T-helper 9 cell (primary cell): ENCODE data around the gene MSRB1.
"Not testable (repeated sequence)": the region's sequence is repeated elsewhere in the genome, so short reads cannot be mapped to it uniquely, and the experiment has no call there.

ENCODE experiments used
- DNase-seq: peaks from one replicate; pipeline ENCODE4 v3.0.0-alpha.2; 2020

MSRB1 gene

DNA sequence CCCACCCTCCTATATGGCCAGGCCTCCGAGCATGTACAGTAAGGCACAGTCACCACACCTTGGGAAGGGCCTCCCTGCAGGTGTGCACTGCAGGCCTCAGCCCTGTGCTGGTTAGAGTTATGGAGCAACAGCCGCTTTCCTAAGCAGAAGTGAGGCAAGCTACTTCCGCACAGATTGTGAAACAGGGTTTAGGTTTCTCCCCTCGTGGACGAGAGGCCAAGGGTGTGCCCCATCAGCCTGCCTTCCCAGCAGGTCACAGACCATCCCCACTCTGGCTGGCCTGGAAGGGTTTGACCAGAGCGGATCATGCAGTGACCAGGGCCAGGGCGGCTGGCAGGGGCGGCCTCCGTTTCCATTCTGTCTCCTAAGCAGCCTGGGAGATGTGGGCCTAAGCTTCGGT is 4.7 kb downstream of the MSRB1 start:
- no peak for DNase-seq

DNA sequence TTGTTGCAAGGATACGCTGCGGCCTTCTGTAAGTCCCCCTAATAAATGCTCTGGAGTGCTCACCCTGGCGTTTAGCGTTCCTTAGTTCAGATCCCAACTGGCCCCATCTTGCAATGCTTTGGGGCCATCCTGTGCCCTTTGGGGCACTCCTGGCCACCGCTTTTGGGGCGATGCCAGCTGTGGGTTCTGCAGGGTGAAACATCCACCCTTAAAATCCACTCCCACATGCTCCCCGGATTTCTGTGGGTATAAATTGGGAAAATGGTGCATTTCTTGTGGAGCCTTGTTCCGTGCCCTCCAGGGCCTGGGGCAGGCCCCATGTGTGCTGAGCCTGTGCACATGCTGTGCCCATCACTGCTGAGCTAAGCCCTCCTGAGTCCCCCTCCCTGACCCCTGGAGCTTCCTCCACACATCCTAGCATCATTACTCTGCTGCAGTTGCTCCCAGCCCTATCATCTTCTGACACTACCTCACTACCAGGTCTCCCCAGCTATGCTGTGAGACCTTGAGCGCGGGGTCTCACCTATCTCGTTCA is 6.0 kb downstream of the MSRB1 start:
- no peak for DNase-seq

DNA sequence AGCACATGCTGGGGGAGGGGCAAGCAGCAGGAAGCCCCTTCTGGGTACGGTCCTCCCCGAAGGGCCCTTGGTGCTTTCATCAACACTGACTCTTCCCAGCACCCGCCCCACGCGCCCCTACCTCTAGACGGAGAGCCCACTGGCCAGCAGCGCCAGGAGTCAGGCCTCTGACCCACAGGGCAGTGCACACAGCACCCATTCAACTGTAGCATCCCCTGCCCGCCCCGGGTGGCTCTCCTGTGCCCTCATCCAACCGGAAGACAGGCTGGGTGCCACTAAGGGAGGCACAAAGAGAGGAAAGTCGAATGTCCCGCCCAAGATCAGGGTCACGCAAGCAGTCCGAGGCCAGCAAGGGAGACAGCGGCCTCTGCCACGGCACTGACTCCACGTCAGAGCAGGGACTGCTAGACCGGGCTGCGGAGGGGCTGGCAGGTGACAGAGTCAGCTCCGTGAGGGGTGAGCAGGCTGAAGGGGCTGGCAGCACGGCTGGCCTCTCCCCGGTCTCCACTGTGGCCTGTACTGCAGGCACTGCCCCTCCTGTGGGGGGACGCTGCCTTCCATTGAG is 9.8 kb downstream of the MSRB1 start:
- no peak for DNase-seq

DNA sequence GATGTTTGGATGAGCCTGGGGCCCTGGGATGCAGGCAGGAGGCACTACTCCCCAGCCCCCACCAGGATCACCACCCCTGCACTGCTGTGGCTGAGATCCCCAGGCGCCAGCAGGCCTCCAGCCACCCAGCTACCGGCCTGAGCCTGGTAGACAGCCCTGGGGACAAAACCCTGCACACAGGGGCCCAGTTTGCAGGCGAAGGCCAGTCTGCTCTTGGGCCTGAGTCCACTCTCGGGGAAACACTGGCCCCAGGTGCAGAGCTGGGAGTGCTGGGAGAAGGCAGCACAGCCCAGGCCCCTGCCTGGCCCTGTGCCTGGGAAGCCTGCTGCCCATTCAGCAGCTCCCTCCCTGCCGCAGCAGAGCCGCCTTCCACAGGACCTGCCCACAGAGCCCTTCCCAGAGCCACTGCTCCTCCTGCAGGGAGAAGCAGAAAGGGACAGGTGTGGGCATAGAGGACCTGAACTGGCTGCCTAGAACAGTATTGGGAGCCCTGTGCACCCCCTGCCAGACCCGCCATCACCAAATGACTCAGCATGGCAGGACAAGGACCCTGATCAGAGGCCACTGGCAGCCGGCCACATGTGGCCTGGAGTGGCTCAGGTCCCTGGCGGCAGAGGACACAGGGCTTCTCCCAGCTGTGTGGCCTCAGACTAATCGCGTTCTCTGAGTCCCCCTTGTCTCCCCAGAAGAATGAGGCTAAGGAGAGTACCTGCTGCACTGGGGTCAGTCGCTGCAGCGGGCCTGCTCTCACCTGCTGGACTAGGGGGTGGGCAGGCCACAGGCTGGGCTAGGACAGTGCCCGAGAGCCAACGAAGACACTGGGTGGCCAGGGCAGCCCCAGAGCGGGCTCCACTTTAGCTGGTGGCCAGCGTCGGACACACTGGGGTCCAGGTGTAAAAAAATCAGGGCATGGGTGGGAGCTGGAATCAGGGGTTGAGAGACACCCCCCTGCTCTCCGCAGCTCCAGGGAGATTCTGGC is 10.7 kb downstream of the MSRB1 start:
- no peak for DNase-seq

DNA sequence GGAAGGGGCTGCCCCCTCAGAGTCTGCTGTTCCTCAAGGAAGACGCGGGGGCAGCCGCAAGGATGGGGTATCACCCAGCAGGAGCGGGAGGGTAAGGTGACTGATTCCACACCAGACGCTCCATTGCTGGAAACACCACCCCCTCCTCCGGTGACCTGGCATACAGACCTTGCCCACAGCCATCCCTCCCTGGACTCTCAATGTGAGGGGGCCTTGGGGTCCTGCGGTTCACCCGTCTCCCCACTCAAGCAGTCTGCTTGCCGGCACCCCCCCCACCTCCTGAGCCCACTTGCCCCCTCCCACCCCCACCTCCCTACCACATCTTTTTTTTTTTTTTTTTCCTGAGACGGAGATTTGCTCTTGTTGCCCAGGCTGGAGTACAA is 12.7 kb downstream of the MSRB1 start:
- DNase-seq, result no peak

DNA sequence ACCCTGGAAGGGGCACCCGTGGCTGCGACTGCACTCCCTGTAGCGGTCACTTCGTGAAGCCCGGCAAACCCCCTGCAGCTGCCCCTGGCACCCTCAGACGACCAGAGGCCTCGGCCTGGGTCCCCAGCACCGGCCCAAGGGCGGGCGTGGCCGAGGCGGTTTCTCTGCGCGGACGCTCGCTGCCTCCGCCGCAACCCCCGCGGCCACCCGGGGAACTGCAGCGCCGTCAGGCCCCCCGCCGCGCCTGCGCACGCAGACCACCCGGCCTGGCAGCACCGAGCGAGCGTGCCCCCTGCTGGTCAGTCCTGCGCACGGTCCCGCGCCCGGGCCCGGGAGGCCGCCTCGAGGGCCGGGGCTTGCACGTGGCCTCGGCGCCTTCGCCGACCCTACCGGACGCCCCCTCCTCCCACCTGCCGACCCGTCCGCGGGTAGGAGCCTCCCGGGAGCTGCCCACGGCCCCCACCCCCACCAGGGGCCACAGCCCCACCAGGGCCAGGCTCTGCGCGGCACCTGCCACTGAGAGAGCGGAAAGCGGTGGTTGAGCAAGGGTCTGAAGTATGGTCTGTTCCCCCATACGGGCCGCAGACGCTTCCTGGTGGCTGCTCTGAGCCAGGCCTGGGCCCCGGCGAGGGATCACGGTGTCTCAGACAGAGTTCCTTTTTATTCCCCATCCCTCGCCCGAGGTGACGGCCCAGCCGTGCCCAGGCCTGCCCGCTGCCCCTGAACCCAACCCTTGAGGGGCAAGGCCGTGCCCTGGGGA is 13.2 kb downstream of the MSRB1 start:
- peak; percentile 95 for DNase-seq

DNA sequence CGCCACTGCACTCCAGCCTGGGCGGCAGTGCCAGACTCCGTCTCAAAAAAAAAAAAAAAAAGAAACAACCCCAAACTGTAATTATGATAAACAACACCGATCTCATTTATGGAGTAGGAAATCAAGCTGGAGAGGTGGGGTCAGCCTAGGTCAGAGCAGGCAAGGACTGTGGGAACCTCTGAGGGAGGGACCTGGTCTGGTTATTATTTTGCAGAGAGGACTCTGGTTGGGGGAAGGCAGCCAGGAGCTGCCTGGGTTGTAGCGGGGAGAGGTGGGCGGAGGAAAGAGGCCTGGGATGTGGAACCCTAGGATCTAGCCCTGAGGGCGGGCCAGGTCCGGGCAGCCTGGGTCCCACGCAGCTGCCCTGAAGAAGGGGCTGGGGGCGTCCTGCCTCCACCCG is 13.9 kb downstream of the MSRB1 start:
- DNase-seq, result no peak

DNA sequence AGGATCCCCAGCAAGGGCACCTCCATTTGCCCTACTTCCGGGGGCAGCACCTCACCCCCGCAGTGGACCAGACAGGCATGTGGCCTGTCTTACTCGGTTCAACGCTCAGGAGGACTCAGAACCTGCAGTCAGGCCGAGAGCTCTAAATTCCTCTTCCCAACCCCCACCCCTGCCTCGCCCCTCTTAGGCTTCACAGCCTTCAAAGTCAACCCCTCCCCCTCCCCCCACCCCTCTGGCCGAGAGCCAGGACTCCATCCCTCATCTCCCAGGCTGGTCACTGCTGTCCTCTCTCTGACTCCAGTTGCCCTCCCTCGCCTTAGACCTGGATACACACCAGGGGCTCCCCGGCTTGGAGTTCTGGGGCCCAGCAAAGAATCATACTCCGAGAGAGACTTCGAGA is 16.7 kb downstream of the MSRB1 start:
- DNase-seq, result no peak

DNA sequence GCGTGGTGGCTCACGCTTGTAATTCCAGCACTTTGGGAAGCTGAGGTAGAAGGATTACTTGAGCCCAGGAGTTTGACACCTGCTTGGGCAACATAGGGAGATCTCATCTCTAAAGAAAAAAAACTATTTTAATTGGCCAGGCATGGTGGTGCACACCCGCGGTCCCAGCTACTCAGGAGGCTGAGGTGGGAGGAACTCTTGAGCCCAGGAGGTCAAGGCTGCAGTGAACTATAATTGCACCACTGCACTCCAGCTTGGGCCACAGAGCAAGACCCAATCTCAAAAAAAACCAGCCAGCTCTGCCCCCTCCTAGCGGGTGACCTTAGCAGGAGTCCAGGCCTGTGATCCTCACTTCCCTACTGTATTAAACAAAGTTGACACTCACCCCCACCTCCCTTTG is 18.9 kb downstream of the MSRB1 start:
- DNase-seq, result no peak

DNA sequence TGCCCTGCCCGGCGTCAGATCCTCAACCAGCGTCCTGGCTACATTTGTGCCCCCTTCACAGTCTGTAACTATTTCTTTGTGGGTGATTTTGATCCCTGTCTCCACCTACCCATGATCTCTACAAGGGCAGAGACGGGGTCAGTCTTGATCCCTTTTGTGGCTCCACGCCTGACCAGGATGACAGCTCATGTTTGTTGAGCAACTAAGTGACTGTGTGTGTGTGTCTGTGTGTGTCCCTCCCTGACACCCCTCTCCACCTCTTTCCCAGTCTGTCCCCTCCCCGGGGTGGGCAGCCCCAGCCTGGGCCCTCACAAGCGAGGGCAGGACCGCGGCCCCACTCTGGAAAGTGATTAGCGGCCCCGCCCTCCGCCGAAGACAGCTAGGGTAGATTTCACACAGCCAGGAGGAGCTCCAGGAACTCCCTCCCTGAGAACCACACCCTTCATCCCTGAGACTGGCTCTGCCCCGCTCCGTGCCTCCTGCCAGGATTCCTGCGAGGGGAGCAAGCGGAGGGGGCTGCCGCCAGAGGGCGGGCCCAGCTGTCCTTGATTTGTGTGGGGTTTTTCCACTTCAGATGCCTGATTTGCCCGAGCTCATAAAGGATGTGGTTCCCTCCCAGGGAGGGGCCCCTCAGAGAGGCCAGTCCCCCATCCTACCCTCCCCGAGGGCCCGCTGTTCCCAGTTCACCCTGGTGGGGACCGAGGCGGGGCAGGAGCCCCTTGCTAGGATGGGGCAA is 19.5 kb downstream of the MSRB1 start:
- no peak for DNase-seq

DNA sequence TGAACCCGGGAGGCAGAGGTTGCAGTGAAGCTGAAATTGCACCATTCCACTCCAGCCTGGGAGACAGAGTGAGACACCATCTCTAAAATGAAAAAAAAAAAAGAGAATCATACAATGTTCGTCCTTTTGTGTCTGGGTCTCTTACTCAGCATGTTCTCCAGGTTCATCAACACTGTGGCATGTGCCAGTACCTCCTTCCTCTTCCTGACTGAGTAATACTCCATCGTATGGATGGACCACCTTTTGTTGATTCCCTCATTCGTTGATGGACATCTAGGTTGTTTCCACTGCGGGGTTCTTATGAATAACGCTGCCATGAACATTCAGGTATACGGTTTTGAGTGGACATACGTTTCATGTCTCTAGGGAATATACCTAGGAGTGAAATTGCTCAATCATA is 20.6 kb downstream of the MSRB1 start:
- DNase-seq, result no peak

DNA sequence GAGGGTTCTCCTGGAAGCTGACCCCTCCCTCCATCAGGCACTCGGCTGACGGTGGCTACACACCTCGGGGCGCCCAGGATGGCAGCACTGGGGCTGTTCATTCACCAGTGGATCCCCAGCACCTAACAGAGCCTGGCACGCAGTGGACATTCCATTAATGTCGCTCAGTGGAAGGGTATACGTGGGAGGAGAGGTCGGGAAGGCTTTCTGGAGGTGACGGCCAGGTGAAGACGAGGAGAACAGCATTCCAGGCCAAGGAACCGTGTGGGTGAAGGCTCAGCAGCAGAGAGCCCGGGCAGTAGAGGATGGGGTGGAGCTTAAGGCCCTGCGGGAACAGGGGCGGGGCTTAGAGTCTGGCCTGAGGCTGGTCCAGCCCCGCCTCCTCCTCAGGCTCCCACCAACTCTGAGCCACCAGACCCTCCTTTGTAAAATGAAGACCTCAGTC is 22.2 kb downstream of the MSRB1 start:
- DNase-seq, result no peak

DNA sequence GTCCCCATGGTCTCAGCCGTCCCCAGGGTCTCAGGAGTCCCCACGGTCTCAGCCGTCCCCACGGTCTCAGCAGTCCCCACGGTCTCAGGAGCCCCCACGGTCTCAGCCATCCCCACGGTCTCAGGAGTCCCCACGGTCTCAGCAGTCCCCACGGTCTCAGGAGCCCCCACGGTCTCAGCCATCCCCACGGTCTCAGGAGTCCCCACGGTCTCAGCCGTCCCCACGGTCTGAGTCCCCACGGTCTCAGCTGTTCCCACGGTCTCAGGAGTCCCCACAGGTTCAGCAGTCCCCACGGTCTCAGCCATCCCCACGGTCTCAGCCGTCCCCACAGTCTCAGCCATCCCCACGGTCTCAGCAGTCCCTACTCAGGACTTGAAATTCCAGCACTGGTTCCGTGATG is 22.9 kb downstream of the MSRB1 start:
- not testable (repeated sequence) for DNase-seq

DNA sequence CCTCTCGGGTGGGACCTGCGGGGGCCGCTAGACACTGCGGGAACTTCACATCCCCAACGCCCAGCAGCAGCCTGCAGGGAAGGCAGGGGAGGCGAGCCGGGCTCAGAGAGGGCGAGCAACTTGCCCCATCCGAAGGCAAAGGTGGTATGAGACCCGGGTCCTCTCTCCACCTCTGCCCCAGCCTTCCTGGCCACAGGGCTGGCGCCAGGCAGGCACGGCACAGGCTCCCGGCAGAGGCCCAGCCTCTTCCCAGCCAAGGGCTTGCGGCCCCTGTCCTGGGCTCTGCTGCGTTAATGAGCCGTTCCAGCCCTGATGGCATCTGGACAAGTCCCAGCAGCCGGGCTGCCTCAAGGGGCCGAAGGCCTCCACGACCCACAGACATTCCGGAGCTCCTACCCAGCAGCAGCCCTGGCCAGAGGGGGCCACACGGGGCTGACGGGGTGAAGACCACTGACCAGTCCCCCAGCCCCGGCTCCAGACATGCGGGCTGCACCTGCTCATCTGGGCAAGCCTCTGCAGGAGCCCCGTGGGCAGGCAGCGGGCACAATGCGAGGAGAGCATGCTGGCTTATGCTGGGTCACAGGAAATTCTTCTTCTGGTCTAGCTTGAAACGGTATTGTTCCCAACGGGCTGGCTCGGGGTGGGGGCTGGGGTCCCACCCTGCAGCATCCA is 23.5 kb downstream of the MSRB1 start:
- no peak for DNase-seq

DNA sequence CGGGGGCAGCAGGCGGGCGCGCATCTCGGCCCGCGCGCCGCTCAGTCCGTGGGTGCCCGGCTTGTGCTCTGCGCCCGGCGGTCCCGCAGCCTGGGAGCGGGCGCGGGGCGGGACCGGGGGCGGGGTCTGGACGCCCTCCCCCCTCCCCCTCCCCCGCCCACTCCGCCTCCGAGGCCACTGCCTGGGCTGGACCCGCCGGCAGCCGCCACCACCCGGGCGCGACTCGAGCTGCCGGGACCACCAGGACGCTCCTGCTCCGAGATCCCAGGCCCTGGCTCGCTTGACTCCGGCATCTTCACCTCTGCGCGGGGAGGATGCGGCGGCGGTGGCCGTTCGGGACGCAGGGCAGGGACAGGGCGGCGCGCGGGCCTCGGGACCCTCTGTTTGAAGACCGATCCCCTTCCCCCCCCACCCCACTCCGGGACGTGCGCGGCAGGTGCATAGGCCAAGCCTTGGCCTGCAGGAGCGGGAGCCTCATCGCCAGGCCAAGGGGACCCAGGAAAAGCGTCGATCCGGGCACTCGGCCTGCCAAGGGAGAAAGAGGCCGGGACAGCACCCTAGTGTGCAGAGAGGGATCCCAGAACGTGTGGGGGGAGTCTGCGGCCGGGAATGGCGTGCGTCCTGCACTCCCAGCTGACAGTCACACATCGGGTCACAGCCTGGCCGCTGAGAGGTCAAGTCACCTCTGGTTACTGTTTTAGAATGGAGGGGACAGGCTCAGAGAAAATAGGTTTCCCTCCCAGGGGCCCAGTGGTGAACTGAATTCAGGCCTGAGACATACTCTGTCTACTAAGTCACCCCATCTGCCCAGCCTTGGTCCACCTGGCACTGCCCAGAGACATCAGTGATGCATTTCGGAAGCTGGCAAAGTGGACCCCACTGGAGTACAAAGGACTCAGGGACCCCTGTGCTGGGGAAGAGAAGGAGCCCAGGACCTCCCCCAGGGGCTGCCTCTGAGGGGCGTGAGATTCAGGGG is 24.4 kb downstream of the MSRB1 start, which contains the start of gene HS3ST6:
Gene HS3ST6, minus strand, starts transcription at position 65 of the 976 bp plus-strand sequence. CDS start 92 bp downstream, outside the sequence.
- no peak for DNase-seq

DNA sequence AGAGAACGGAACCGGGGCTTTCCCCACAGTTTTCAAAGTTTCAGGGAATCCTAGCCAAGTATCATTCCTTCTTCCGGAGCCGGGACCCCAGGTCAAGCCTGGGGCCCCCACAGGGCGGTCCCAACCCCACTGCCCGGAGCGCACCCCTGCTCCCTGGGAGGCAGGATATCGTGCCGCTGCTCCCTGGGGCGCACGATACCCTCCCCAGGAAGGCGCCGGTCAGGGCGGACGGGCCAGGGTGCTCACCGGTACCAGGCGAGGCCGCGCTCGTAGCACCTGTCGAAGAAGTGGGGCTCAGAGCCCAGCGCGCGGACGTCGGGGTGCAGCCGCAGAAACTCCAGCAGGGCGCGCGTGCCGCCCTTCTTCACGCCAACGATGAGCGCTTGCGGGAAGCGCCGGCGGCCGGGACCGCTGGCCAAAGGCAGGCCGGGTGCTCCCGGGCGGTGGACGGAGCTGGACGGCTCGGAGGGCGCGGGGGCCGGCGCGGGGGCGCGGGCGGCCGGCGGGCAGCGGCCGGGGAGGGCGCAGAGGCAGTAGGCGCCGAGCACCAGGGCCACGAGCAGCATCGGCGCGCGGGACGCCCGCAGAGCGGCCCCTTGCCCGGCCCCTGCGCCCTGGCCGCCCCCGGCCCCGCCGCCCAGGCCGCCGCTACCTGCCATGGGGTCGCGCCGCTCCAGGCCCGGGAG is 25.2 kb downstream of the MSRB1 start:
- no peak for DNase-seq

DNA sequence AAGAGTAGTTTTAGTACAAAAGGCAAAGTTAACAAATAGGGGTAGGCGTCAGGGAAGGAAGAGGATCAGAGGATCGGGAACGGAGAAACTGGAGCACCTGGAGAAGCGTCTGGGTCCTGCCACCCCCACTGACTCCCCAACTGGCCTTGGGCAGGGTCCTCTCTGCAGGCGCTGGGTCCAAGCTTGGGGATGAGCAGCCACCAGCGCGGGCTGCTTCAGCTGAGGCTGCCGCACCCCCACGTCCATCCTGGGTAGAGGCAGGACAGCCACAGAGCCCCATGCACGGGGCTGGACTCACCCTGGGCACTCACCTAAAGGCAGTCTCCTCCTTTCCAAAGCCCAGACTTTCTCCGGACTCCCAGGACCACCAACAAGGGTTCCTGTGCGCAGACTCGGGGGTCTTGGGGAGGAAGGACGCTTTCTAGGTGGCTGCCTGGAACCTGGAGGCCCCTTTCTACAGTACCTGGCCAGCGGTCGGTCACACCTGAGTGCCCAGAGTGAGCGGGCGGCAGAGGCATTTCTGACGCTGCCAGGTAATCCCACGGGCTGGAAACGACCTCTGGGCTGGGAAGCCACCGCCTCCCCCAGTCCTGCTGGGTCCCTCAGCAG is 25.8 kb downstream of the MSRB1 start:
- DNase-seq, result no peak

DNA sequence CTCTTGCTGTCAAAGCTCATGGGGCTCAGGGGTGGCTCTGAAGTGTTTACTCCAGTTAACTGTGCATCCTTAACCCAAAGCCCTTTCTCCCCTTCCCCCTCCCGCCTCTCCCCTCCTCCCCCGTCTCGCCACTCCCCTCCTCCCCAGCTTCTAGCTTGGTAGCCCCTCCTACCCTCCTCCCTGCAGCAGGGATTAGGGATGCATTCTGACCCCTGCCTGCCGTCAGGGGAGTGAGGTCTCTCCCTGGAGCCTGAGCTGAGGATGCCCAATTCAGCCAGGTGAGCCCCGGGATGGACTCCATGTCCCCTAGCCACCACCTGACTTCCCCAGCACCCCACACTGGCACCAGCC is 26.4 kb downstream of the MSRB1 start:
- no peak for DNase-seq
